PFSK-1 (cell line): ENCODE data around the gene TNRC18.

Experiments used
- FOXP2 ChIP-seq: optimal IDR thresholded peaks from 2 replicates; pipeline ENCODE3; 2011; ENCODE audit warnings: borderline replicate concordance, control low read depth, inconsistent platforms; ENCODE audit not compliant: insufficient read depth; ENCODE audit errors: extremely low read length, extremely low read depth
- POLR2AphosphoS5 ChIP-seq: IDR thresholded peaks from 2 replicates; pipeline ENCODE4 v1.6.1; 2012; ENCODE audit warnings: low read depth, mild to moderate bottlenecking, control low read depth, low read length, moderate library complexity
- REST ChIP-seq, 2 experiments: IDR thresholded peaks; 2 replicates each; pipeline versions ENCODE4 v1.6.1 to v1.8.0; 2011 to 2012; ENCODE audit warnings: low read depth in 2 of 2, low read length in 2 of 2, control low read depth in 1 of 2, inconsistent platforms in 1 of 2, mild to moderate bottlenecking in 1 of 2, moderate library complexity in 1 of 2; ENCODE audit not compliant: insufficient read depth in 1 of 2
- SIN3A ChIP-seq: IDR thresholded peaks from 2 replicates; pipeline ENCODE4 v1.6.1; 2012; ENCODE audit warnings: mild to moderate bottlenecking, low read length, moderate library complexity, borderline replicate concordance; ENCODE audit not compliant: insufficient read depth
- TAF1 ChIP-seq: IDR thresholded peaks from 2 replicates; pipeline ENCODE4 v1.6.1; 2012; ENCODE audit warnings: low read length, control low read depth, borderline replicate concordance; ENCODE audit not compliant: insufficient read depth

Gene TNRC18

DNA sequence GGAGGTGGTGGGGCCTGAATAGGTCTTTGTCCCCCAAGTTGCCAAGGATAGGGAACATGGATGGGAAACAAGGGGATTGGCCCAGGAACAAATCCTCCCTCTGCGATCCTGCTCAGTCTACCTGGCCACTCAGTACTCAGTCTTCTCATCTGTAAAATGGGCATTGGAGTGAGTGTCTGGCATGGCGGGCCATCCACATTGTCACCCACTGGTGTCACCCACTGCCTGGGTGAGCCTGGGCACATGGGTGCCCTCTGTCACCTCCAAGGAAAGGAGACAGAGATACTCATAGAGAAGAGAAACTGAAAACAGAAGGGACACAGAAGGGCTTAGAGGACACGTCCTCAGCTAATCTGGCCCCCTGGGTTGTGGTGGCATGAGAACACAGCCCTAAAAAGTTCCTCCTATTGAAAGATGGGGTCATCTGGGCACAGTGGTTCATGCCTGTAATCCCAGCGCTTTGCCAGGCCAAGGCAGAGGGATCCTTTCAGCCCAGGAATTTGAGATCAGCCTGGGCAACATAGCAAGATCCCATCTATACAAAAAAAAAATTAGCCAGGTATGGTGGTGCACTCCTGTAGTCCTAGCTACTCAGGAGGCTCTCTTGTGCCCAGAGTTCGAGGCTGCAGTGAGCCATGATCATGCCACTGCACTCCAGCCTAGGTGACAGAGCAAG lies 12.5 kb upstream of the TNRC18 start:
- no peak for TF ChIP-seq REST (IDR thresholded peaks at IDR 0.05; ENCODE audit: insufficient read depth in 1 of 2, low read depth in 2 of 2, low read length in 2 of 2)
- no peak for TF ChIP-seq POLR2AphosphoS5

DNA sequence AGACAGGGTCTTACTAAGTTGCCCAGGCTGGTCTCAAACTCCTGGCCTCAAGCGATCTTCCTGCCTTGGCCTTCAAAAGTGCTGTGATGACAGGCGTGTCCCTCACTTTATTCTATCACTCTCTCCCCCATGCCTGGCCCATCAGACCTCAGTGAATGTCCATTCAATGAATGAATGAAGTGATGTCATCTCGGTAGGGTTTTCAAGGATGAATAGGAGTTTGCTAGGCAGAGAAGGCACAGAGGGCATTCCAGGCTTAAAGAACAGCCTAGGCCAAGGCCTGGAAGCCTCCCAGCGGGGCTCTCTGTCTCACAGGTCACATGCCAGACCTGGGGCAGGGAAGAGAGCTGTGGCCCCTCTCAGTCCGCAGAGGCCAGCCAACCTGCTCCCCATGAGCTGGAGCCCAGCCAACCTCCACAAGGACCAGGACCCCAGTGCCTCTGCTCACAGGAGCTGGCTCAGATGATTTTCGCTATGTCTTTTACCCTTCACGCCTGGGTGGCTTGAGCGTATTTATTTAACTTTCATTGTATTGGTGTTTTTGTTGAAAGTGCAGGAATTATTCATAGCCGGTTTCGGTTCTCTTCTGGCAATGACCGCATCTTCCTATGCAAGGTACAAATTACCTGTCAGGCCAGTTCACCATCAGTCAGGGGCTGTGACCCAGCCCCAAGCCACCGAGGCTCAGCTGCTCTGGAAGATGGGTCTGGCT lies 11.8 kb upstream of the TNRC18 start:
- TF ChIP-seq FOXP2 (no peak), SIN3A (no peak), TAF1 (no peak), POLR2AphosphoS5 (no peak), REST (IDR thresholded peaks at IDR 0.05; ENCODE audit: insufficient read depth in 1 of 2, low read depth in 2 of 2, low read length in 2 of 2) (no peak)

- TF ChIP-seq SIN3A: no peak
- TF ChIP-seq POLR2AphosphoS5: no peak
Observed at GRCh38 chr7:5433181-5433580, 9.5 kb upstream of the TNRC18 start.

DNA sequence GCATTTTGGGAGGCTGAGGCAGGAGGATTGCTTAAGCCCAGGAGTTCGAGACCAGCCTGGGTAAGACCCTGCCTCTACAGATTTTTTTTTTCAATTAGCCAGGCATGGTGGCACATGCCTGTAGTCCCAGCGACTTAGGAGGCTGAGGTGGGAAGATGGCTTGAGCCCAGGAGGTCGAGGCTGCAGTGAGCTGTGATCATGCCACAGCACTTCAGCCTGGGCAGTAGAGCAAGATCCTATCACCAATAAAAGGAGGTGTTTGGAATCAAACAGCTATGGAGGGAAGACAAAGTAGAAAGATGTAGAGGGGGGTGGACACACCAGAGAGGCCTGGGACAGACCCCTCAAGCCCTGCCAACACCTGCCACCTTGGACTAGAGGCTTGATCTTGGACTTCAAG lies 9.1 kb upstream of the TNRC18 start:
- TF ChIP-seq TAF1: no peak
- no peak for TF ChIP-seq FOXP2
- TF ChIP-seq REST (IDR thresholded peaks at IDR 0.05; ENCODE audit: insufficient read depth in 1 of 2, low read depth in 2 of 2, low read length in 2 of 2): no peak
- no peak for TF ChIP-seq POLR2AphosphoS5
- no peak for TF ChIP-seq SIN3A

- TF ChIP-seq FOXP2 (no peak), REST (IDR thresholded peaks at IDR 0.05; ENCODE audit: insufficient read depth in 1 of 2, low read depth in 2 of 2, low read length in 2 of 2) (no peak), TAF1 (no peak), POLR2AphosphoS5 (no peak), SIN3A (no peak)
Observed at GRCh38 chr7:5431560-5432015, 8.0 kb upstream of the TNRC18 start.
